IMR-90 (cell line): ENCODE results near the gene CLDN22. TPM values are rescaled to one million over a fixed set of nuclear protein-coding genes. Genes with fewer than 3 reads are reported as not detected.

Source experiments
- ATAC-seq: fragments of 200-7000 bp; cut with Tn5 transposase; 2 replicates; pipeline ENCODE4 v1.9.1; 2020; ENCODE audit warnings: low read depth, mild to moderate bottlenecking, moderate library complexity
- BruUV-seq: library from RNA; stranded (reverse); fragments of 400-500 nt; replicated peaks from 2 replicates; lab custom pipeline; 2021; lab: Mats Ljungman, UMichigan
- CTCF ChIA-PET: fragments of 300-600 bp; formaldehyde crosslinking; extraction: SDS; loops from one replicate; lab custom pipeline; 2021; ENCODE audit warnings: antibody characterized with exemption; lab: Yijun Ruan, JAX
- POLR2A ChIA-PET: fragments of 300-600 bp; sonication (Branson Sonifier 250); formaldehyde crosslinking; loops from one replicate; lab custom pipeline; 2022; ENCODE audit warnings: antibody characterized with exemption; ENCODE audit not compliant: unreplicated experiment; lab: Charles Lee
- DNase-seq: peaks from one replicate; pipeline ENCODE4 v3.0.0; 2013
- H2AFZ ChIP-seq: replicated peaks from 2 replicates; pipeline ENCODE3; 2013; ENCODE audit warnings: low read length, mild to moderate bottlenecking; ENCODE audit not compliant: poor library complexity
- H2AK5ac ChIP-seq: 2 replicates; pipeline ENCODE4 v1.6.1; 2013; ENCODE audit warnings: low read depth, low read length, inconsistent platforms
- H2AK9ac ChIP-seq: replicated peaks from 2 replicates; pipeline ENCODE3; 2013; ENCODE audit warnings: mild to moderate bottlenecking, low read depth, low read length, moderate library complexity; ENCODE audit not compliant: poor library complexity
- H2BK120ac ChIP-seq: 2 replicates; pipeline ENCODE4 v1.6.1; 2013; ENCODE audit warnings: low read depth, low read length, inconsistent platforms
- H2BK15ac ChIP-seq: 3 replicates; pipeline ENCODE4 v1.6.1; 2013; ENCODE audit warnings: low read depth, low read length, inconsistent platforms
- H2BK20ac ChIP-seq: 2 replicates; pipeline ENCODE4 v1.6.1; 2013; ENCODE audit warnings: low read depth, mild to moderate bottlenecking, inconsistent platforms, low read length, moderate library complexity
- H2BK5ac ChIP-seq: 2 replicates; pipeline ENCODE4 v1.6.1; 2013; ENCODE audit warnings: mild to moderate bottlenecking, low read depth, low read length, inconsistent platforms; ENCODE audit not compliant: poor library complexity, severe bottlenecking
- H3K14ac ChIP-seq: replicated peaks from 2 replicates; pipeline ENCODE4 v1.6.1; 2013; ENCODE audit warnings: low read depth, low read length, inconsistent platforms
- H3K18ac ChIP-seq: 2 replicates; pipeline ENCODE4 v1.6.1; 2013; ENCODE audit warnings: low read depth, low read length, control low read depth
- H3K23ac ChIP-seq: 2 replicates; pipeline ENCODE4 v1.6.1; 2013; ENCODE audit warnings: low read depth, low read length, inconsistent platforms
- H3K27ac ChIP-seq: 2 replicates; pipeline ENCODE4 v1.5.1; 2013; ENCODE audit warnings: mild to moderate bottlenecking, control low read depth, low read length; ENCODE audit not compliant: insufficient read depth
- H3K27me3 ChIP-seq: 2 replicates; pipeline ENCODE4 v1.6.1; 2013; ENCODE audit warnings: low read length; ENCODE audit not compliant: control insufficient read depth, insufficient read depth
- H3K36me3 ChIP-seq: 2 replicates; pipeline ENCODE4 v1.6.1; 2013; ENCODE audit warnings: low read length, mixed read lengths; ENCODE audit not compliant: control insufficient read depth, insufficient read depth
- H3K4ac ChIP-seq: 2 replicates; pipeline ENCODE4 v1.6.1; 2013; ENCODE audit warnings: low read depth, low read length, inconsistent platforms
- H3K4me1 ChIP-seq: 2 replicates; pipeline ENCODE4 v1.6.1; 2013; ENCODE audit warnings: low read length, mixed read lengths; ENCODE audit not compliant: control insufficient read depth, insufficient read depth
- H3K4me2 ChIP-seq: 2 replicates; pipeline ENCODE4 v1.6.1; 2013; ENCODE audit warnings: low read depth, mild to moderate bottlenecking, control low read depth, low read length, moderate library complexity
- H3K4me3 ChIP-seq: 2 replicates; pipeline ENCODE4 v1.5.1; 2013; ENCODE audit warnings: low read depth, mild to moderate bottlenecking, control low read depth, low read length, moderate library complexity; ENCODE audit not compliant: insufficient read depth
- H3K56ac ChIP-seq: 2 replicates; pipeline ENCODE4 v1.6.1; 2013; ENCODE audit warnings: low read length, inconsistent platforms; ENCODE audit not compliant: insufficient read depth; ENCODE audit errors: extremely low read depth
- H3K79me1 ChIP-seq, 2 experiments: 2 replicates each; pipeline ENCODE4 v1.6.1; 2013; ENCODE audit warnings: low read length in 2 of 2, inconsistent platforms in 1 of 2, low read depth in 1 of 2
- H3K9ac ChIP-seq: 2 replicates; pipeline ENCODE4 v1.6.1; 2013; ENCODE audit warnings: low read depth, low read length, control low read depth
- H3K9me1 ChIP-seq: 2 replicates; pipeline ENCODE4 v1.6.1; 2013; ENCODE audit warnings: low read length, inconsistent platforms; ENCODE audit not compliant: insufficient read depth
- H3K9me3 ChIP-seq: 2 replicates; pipeline ENCODE4 v1.6.1; 2013; ENCODE audit warnings: low read length; ENCODE audit not compliant: control insufficient read depth, insufficient read depth
- H4K20me1 ChIP-seq: 2 replicates; pipeline ENCODE4 v1.6.1; 2013; ENCODE audit warnings: low read length, inconsistent platforms; ENCODE audit not compliant: insufficient read depth
- H4K5ac ChIP-seq: 2 replicates; pipeline ENCODE4 v1.6.1; 2013; ENCODE audit warnings: mild to moderate bottlenecking, low read depth, low read length, control low read depth
- H4K8ac ChIP-seq, 2 experiments: 2 replicates each; pipeline ENCODE4 v1.6.1; 2013; ENCODE audit warnings: low read depth in 2 of 2, low read length in 2 of 2, control low read depth in 1 of 2, inconsistent platforms in 1 of 2
- H4K91ac ChIP-seq: 2 replicates; pipeline ENCODE4 v1.6.1; 2013; ENCODE audit warnings: low read depth, low read length, inconsistent platforms; ENCODE audit not compliant: insufficient read depth
- BHLHE40 ChIP-seq: fragments of 150-350 bp; IDR thresholded peaks from 2 replicates; pipeline ENCODE4 v1.6.1; 2016; ENCODE audit warnings: mild to moderate bottlenecking, low read depth, low read length
- CHD1 ChIP-seq: IDR thresholded peaks from 2 replicates; pipeline ENCODE4 v1.6.1; 2012; ENCODE audit warnings: low read depth, low read length, improper control_type of control experiment
- FOS ChIP-seq: fragments of 150-350 bp; IDR thresholded peaks from 2 replicates; pipeline ENCODE4 v1.6.1; 2016; ENCODE audit warnings: low read depth, low read length
- MAZ ChIP-seq: IDR thresholded peaks from 2 replicates; pipeline ENCODE4 v1.6.1; 2012; ENCODE audit warnings: low read depth, mild to moderate bottlenecking, low read length, improper control_type of control experiment, moderate library complexity, borderline replicate concordance
- POLR2A ChIP-seq: IDR thresholded peaks from 2 replicates; pipeline ENCODE4 v1.6.1; 2012; ENCODE audit warnings: mild to moderate bottlenecking, low read depth, low read length
- RCOR1 ChIP-seq: IDR thresholded peaks from 2 replicates; pipeline ENCODE4 v1.6.1; 2012; ENCODE audit warnings: mild to moderate bottlenecking, low read length, improper control_type of control experiment; ENCODE audit not compliant: insufficient replicate concordance
- RFX5 ChIP-seq: IDR thresholded peaks from 2 replicates; pipeline ENCODE4 v1.8.0; 2012; ENCODE audit warnings: low read depth, mild to moderate bottlenecking, low read length, moderate library complexity
- WGBS, 2 experiments: methylation state at CpG; one replicate each; pipeline versions ENCODE4 v1.1.5 to v1.1.7; 2013; ENCODE audit warnings: missing lambda C conversion rate in 2 of 2; ENCODE audit not compliant: insufficient read length in 1 of 2; ENCODE audit errors: extremely low coverage in 2 of 2; 5-methylcytosine and 5-hydroxymethylcytosine counted together
- dilution Hi-C: fragments of 300-500 bp; cut with HindIII; formaldehyde crosslinking; loops from one replicate; pipeline ENCODE4 v1.14.3; 2018; ENCODE audit warnings: low sequenced_read_pairs; ENCODE audit not compliant: unreplicated experiment
- in situ Hi-C: fragments of 300-500 bp; cut with MboI; formaldehyde crosslinking; loops from 3 replicates; pipeline ENCODE4 v1.14.3; 2019; ENCODE audit warnings: low sequenced_read_pairs, inconsistent platforms, mixed read lengths
- intact Hi-C: fragments of 100-400 bp; cut with micrococcal nuclease; formaldehyde crosslinking; loops from 2 replicates; pipeline ENCODE4 v1.10.0; 2022
- polyA plus RNA-seq, 3 experiments: library from polyadenylated mRNA; depleted of rRNA; stranded (reverse); fragments of >200 nt; gene quantifications; 2 replicates each; pipeline ENCODE4 v1.2.3, GENCODE V29; 2012; ENCODE audit warnings: low replicate concordance in 1 of 3
- total RNA-seq: library from RNA; depleted of rRNA; stranded (reverse); fragments of >200 nt; gene quantifications from 2 replicates; pipeline ENCODE4 v1.2.3, GENCODE V29; 2012
- TF ChIP-seq, protein P1 (sequence below): fragments of 150-350 bp; IDR thresholded peaks from 2 replicates; pipeline ENCODE4 v1.6.1; 2017; ENCODE audit warnings: mild to moderate bottlenecking, antibody characterized with exemption, low read length, low read depth

Gene CLDN22
- total and polyA plus RNA-seq, 2 of the 4 experiments (the other 2 are of a cell fraction): not detected

DNA sequence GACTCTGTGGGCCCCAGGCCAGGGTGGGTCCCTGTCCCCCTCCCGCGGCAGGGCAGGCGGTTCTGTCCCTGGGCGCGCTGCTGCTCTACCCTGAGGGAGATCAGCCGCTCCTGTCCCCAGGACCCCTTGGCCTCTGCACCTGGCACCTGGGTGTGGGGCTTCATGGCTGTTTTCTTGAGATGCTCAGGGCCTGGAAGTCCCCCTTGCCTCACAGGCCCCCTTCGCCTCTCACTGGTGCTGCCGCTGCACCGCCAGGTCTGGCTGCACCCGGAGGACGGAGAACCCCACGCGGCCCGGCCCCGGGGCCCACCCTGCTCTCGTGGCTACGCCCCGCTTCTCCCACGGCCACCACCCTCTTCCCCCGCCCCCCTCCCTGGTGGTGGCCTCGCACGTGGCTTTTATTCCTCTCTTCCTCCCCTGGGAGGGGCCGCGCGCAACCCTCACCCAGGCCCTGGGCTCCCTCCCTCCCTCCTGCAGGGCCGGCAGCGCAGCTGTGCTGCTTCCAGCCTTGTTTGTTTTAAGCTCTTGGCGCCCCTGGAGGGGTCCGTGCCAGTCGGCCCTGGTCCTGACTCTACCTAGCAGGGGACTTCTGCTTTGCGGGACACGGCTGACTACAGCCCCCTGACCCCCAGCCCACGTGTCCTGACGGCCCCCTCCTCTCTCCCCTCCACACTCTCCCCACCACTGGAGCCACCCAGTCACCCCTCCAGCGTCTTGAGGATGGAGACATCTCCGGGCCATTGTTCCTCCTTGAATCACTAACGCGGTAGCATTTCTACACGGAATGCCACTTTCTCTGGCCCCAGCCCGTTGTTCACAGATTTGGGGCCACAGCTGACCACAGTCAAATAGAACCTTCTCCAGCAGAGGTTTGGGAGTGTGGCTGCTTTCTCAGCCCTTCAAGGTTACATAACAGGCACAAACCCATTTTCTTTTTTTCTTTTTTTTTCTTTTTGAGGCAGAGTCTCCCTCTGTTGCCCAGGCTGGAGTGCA lies 22.8 kb upstream of the CLDN22 start:
- Histone ChIP-seq H3K4ac (no peak overlapping the region), H3K9ac (no peak overlapping the region), H3K27me3 (no peaks in the 10 kb centered on the region), H2BK5ac (no peak overlapping the region), H4K20me1 (no peaks in the 10 kb centered on the region), H3K18ac (no peak overlapping the region), H3K36me3 (no peaks in the 10 kb centered on the region), H3K4me3 (no peak overlapping the region), H2AK5ac (no peak overlapping the region), H3K23ac (no peak overlapping the region), H4K5ac (no peak overlapping the region), H3K56ac (no peak overlapping the region), H2BK20ac (no peak overlapping the region), H3K79me1 (no peaks in the 10 kb centered on the region), H3K9me3 (no peaks in the 10 kb centered on the region), H3K4me2 (no peak overlapping the region), H4K91ac (no peak overlapping the region), H2BK15ac (no peak overlapping the region), H3K4me1 (peaks cover 2% of the 10 kb centered on the region; the same call in 1 of the 2 replicates), H2AK9ac (no peak overlapping the region), H2BK120ac (no peak overlapping the region), H2AFZ (peak overlapping the region; percentile 5), H3K9me1 (0 out of 2 replicates have a peak, but pooled peaks cover 3% of the 10 kb centered on the region), H4K8ac (no peak overlapping the region), H3K27ac (no peak overlapping the region; the same call in 1 of the 2 replicates), H3K14ac (no peak overlapping the region)
- dilution Hi-C loops: no loop called here
- 57% methylated on average over 17 of the region's 40 CpGs; no CpG with 5 or more reads in 1 of the 2 experiments for WGBS, 2 experiments
- in situ Hi-C loops: no loop called here
- ChIA-PET POLR2A (no interaction called here), CTCF (no interaction called here)
- TF ChIP-seq CHD1: no peak
- no peak for TF ChIP-seq BHLHE40
- TF ChIP-seq RCOR1: no peak
- TF ChIP-seq, protein P1, sequence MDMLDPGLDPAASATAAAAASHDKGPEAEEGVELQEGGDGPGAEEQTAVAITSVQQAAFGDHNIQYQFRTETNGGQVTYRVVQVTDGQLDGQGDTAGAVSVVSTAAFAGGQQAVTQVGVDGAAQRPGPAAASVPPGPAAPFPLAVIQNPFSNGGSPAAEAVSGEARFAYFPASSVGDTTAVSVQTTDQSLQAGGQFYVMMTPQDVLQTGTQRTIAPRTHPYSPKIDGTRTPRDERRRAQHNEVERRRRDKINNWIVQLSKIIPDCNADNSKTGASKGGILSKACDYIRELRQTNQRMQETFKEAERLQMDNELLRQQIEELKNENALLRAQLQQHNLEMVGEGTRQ: no peak
- no peak for TF ChIP-seq MAZ
- no peak for TF ChIP-seq POLR2A
- no peak for TF ChIP-seq FOS
- TF ChIP-seq RFX5: no peak
- intact Hi-C loops: no loop called here
- BruUV-seq: no TSS peak
- DNase-seq (no peak), ATAC-seq (no peak)
